Measurements from ENCODE around the gene MEGF10.
"Not testable (repeated sequence)": the region's sequence is repeated elsewhere in the genome, so short reads cannot be mapped to it uniquely, and the experiment has no call there.

MEGF10 gene

GRCh38 chr5:127298036-127298429, 7.4 kb downstream of the MEGF10 start:
- no peak for DNase-seq (ENCODE audit: low read depth)

GRCh38 chr5:127298656-127299055, 8.1 kb downstream of the MEGF10 start:
- DNase-seq (ENCODE audit: low read depth), result no peak

- DNase-seq (ENCODE audit: low read depth), result no peak
These were observed 9.1 kb downstream of the MEGF10 start for GRCh38 chr5:127299678-127300077.

GRCh38 chr5:127302509-127302908, 11.9 kb downstream of the MEGF10 start:
- no peak for DNase-seq (ENCODE audit: low read depth)

GRCh38 chr5:127303404-127303803, 12.8 kb downstream of the MEGF10 start:
- no peak for DNase-seq (ENCODE audit: low read depth)

GRCh38 chr5:127305493-127305892, 14.9 kb downstream of the MEGF10 start:
- no peak for DNase-seq (ENCODE audit: low read depth)

GRCh38 chr5:127306036-127306435, 15.4 kb downstream of the MEGF10 start:
- no peak for DNase-seq (ENCODE audit: low read depth)

- DNase-seq (ENCODE audit: low read depth), result no peak
These were observed 16.1 kb downstream of the MEGF10 start for GRCh38 chr5:127306647-127307046.

- no peak for DNase-seq (ENCODE audit: low read depth)
These were observed 17.3 kb downstream of the MEGF10 start for GRCh38 chr5:127307868-127308267.

- not testable (repeated sequence) for DNase-seq (ENCODE audit: low read depth)
These were observed 17.7 kb downstream of the MEGF10 start for GRCh38 chr5:127308325-127308724.

- DNase-seq (ENCODE audit: low read depth), result no peak
These were observed 18.3 kb downstream of the MEGF10 start for GRCh38 chr5:127308945-127309344.

GRCh38 chr5:127311349-127311748, 20.8 kb downstream of the MEGF10 start:
- no peak for DNase-seq (ENCODE audit: low read depth)

- DNase-seq (ENCODE audit: low read depth), result no peak
These were observed 21.4 kb downstream of the MEGF10 start for GRCh38 chr5:127311781-127312525.

GRCh38 chr5:127313379-127313778, 22.8 kb downstream of the MEGF10 start:
- DNase-seq (ENCODE audit: low read depth), result no peak

GRCh38 chr5:127313847-127314473, 23.4 kb downstream of the MEGF10 start:
- DNase-seq (ENCODE audit: low read depth), result peak; percentile 65

- no peak for DNase-seq (ENCODE audit: low read depth)
These were observed 25.4 kb downstream of the MEGF10 start for GRCh38 chr5:127316011-127316410.

GRCh38 chr5:127317385-127317784, 26.8 kb downstream of the MEGF10 start:
- not testable (repeated sequence) for DNase-seq (ENCODE audit: low read depth)

GRCh38 chr5:127320032-127320965, 29.7 kb downstream of the MEGF10 start:
- peak; percentile 21 for DNase-seq (ENCODE audit: low read depth)

GRCh38 chr5:127321465-127321864, 30.9 kb downstream of the MEGF10 start:
- DNase-seq (ENCODE audit: low read depth), result no peak

GRCh38 chr5:127322403-127322802, 31.8 kb downstream of the MEGF10 start:
- DNase-seq (ENCODE audit: low read depth), result no peak

GRCh38 chr5:127324756-127325155, 34.2 kb downstream of the MEGF10 start:
- no peak for DNase-seq (ENCODE audit: low read depth)

- no peak for DNase-seq (ENCODE audit: low read depth)
These were observed 35.8 kb downstream of the MEGF10 start for GRCh38 chr5:127326431-127326830.

All from EH (cell line).